GM10248 (cell line): ENCODE data around the gene TRHDE.
"Not testable (repeated sequence)": the region's sequence is repeated elsewhere in the genome, so short reads cannot be mapped to it uniquely, and the experiment has no call there.

Experiments
- CTCF ChIA-PET: fragments of 300-600 bp; sonication (Branson Sonifier 250); formaldehyde crosslinking; extraction: SDS; loops from one replicate; lab custom pipeline; 2021; ENCODE audit warnings: antibody characterized with exemption; lab: Yijun Ruan, JAX
- POLR2A ChIA-PET: fragments of 350-650 bp; sonication (Branson Sonifier 250); formaldehyde crosslinking; extraction: SDS; loops from one replicate; lab custom pipeline; 2020; ENCODE audit warnings: antibody characterized with exemption; lab: Yijun Ruan, JAX
- DNase-seq: peaks from one replicate; pipeline ENCODE4 v3.0.0; 2012; ENCODE audit errors: extremely low spot score
- CTCF ChIP-seq: IDR thresholded peaks from 2 replicates; pipeline ENCODE4 v1.5.1; 2012; ENCODE audit warnings: mild to moderate bottlenecking, low read depth; ENCODE audit errors: extremely low read depth, missing control alignments, control extremely low read depth

TRHDE gene

GRCh38 chr12:72511498-72511897 is 239.3 kb downstream of the TRHDE start:
- POLR2A ChIA-PET = no interaction called here
- TF ChIP-seq CTCF = no peak
- no peak for DNase-seq
- CTCF ChIA-PET = interaction anchor here (1.1 kb wide), 1 partner anchor 12 kb away, joined by 3 read pairs; no protein-coding TSS in a partner anchor

DNA sequence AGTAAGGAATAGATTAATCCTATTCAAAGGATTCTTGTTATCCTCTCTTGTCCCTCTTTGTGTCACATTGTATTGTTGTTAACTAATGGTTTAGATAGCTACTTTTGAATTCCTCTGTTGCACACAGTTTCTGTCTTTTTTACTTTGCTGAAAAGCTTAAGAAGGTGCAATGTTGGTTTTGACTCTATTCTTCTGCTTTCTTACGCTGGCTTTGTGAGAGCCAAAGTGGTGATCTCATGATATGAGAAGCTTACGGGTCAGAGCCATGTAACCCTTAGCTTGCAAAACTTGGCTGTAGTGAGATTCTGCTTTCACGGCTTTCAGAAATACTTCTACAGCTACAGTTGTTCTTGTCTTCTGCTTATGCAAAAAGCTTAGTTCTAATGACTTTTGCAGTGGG is 239.7 kb downstream of the TRHDE start:
- DNase-seq = no peak
- no peak for TF ChIP-seq CTCF
- POLR2A ChIA-PET = no interaction called here
- CTCF ChIA-PET = interaction anchor here (1.1 kb wide), 1 partner anchor 12 kb away, joined by 3 read pairs; no protein-coding TSS in a partner anchor

GRCh38 chr12:72520044-72520678 is 248.0 kb downstream of the TRHDE start:
- POLR2A ChIA-PET, DNase-seq: not testable (repeated sequence)
- CTCF ChIA-PET = interaction anchor here (0.7 to 1.1 kb wide), 2 partner anchors 16 to 40 kb away, joined by 3 read pairs; no protein-coding TSS in a partner anchor

GRCh38 chr12:72521326-72521725 is 249.2 kb downstream of the TRHDE start:
- TF ChIP-seq CTCF = no peak
- DNase-seq = no peak
- CTCF ChIA-PET = interaction anchor here (1.1 kb wide), 1 partner anchor 17 kb away, joined by 3 read pairs; no protein-coding TSS in a partner anchor
- POLR2A ChIA-PET = no interaction called here

DNA sequence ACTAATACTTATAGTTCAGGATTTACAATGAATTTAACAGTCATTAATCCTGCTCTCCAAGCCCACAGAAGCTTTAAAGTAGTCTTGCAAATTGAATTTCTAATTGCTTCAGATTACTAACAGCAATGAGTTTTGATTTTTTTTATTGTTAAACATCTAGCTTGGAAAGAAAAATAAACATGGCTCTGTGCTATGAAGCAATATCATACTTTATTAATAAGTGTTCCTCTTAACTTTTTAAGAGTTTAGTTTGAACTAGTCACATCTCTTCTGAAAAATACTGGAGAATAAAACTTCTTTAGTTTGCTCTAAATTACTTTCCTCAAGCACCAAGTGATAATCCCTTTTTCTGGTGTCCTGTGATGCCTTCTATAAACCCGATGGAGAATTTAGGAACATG is 250.2 kb downstream of the TRHDE start:
- no peak for TF ChIP-seq CTCF
- CTCF ChIA-PET = interaction anchor here (1.5 to 1.9 kb wide), 3 partner anchors 12 to 19 kb away, joined by 4 to 6 read pairs (median 5); no protein-coding TSS in a partner anchor
- POLR2A ChIA-PET = no interaction called here
- no peak for DNase-seq

GRCh38 chr12:72523754-72524153 is 251.6 kb downstream of the TRHDE start:
- POLR2A ChIA-PET = no interaction called here
- CTCF ChIA-PET = interaction anchor here (1.3 to 1.9 kb wide), 5 partner anchors 11 to 20 kb away, joined by 3 to 6 read pairs (median 4); no protein-coding TSS in a partner anchor
- TF ChIP-seq CTCF = no peak
- DNase-seq = no peak
